Activated CD4-positive, alpha-beta T cell treated with anti-CD3 and anti-CD28 coated beads for 4 hours (primary cell): ENCODE data around the gene FAM89A.

Source experiments
- DNase-seq, 2 donors: peaks; one replicate each; pipeline ENCODE4 v3.0.0-alpha.2; 2020

Gene FAM89A

DNA sequence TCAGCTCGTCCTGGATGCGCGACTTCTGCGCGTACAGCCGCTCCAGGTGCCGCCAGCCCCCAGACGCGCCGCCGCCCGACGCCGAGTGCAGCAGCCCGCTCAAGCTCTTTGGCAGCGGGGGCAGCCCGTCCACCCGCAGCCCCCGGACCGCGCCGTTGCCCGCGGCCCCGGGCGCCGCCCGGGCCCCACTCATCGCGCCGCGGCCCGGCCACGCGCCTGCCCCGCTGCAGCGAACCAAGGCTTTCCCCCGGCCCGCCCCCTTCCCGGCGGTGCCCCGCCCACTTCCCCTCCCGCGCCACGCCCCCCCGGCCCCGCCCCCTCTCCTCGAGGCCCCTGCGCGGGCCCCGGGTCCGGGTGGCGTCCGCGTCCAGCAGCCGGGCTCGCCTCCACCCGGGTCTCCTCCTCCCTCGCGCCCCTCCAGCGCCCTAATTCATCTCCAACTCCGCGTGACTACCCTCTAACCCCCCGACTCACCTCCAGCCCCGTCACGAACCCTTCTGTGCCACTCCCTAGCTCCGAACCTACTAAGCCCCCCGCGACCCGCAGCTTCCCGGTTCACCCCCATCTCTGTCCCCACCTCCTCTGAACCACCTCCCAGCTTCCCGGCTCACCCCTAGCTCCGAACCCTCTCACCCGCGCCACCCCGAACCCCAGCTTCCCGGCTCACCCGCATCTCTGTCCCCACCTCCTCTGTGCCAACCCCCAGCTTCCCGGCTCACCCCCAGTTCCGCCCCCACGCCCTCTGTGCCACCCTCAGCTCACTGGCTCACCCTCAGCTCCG, at the start of gene FAM89A:
Gene FAM89A (minus strand): TSS at position 236 of the 781 bp plus-strand sequence. CDS start 43 bp downstream, at position 193.
- peak; percentile 73 to 79 for DNase-seq

DNA sequence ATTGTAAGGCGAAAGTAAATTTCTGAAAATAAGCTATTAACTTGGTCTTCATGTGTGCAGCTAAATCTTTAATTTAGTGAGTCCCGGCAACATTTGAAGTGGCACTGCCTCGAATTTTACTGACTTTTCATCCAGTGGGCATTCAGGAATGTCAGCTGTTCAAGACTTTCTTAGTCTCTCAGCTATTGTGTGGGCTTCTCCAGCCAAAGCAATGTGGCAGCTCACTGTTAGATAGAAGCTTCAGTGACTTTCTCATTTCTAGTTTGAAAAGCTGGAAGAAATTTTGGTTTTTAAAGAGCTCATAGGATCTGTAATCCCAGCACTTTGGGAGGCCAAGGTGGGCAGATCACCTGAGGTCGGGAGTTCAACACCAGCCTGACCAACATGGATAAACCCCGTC, 44.3 kb upstream of the FAM89A start:
- no peak for DNase-seq

DNA sequence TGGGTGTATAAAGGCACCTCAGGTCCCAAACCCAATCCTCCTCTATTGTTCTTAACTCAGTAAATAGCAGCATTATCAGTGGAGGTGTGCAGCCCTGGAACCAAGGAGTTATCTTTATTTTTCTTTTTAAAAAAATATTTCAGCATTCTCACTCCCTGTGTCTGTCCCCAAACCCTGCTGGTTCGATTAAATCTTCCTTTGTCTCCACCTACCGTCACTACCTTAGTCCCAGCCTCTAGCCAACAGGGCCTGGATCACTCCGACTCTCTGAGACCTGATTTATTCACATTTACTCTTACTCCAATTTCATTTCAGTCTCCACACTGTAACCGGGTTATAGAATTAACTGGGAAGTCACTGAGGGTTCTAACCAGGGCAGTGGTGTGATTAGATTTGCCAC, 39.1 kb upstream of the FAM89A start:
- DNase-seq, result no peak

DNA sequence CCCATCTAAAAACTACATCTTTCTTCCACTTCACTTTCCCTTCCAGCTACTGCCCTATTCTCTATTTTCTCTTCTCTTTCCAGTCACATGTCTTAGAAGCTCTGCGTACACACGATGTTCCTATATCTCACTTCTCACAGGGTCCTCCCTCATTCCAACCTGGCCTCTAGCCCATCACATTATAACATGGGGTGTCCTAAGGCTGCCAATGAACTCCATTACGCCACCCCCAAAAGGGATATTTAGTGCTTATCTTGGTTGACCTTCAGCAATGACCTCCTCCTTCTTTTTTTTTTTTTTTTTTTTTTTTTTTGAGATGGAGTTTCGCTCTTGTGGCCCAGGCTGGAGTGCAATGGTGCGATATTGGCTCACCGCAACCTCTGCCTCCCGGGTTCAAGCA, 38.2 kb upstream of the FAM89A start:
- no peak for DNase-seq

DNA sequence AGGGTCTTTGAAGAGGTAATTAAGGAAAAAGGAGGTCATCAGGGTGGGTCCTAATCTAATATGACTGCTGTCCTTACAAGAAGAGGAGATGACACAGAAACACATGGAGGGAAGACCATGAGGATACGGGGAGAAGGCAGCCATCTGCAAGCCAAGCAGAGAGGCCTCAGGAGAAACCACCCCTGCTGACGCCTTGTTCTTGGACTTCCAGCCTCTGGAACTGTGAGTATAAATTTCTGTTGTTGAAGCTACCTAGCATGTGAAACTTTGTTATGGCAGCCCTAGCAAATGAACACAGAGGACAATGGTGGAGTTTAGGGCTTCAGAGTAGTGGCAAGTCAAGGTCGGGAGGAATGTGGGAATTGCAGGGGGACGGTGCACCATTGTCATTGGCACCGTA, 36.7 kb upstream of the FAM89A start:
- DNase-seq, result no peak

DNA sequence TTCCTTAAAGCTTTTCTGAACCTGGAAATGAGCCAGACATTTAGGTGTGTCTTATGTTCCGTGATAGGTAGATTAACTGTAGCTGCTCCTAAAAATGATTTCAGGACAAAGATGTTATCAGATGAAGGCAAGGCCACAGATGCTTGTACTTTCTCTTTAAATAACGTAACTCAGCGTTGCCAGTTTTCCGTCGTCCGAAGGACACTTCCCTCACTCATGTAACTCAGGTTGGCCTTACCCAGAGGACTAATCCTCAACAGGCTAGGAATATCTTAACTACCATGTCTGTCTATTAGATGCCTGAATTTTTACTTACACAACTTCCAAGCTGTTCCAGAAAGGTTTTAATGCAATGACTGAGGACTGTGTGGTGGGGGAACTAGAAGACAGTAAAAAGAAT, 35.4 kb upstream of the FAM89A start:
- no peak for DNase-seq

DNA sequence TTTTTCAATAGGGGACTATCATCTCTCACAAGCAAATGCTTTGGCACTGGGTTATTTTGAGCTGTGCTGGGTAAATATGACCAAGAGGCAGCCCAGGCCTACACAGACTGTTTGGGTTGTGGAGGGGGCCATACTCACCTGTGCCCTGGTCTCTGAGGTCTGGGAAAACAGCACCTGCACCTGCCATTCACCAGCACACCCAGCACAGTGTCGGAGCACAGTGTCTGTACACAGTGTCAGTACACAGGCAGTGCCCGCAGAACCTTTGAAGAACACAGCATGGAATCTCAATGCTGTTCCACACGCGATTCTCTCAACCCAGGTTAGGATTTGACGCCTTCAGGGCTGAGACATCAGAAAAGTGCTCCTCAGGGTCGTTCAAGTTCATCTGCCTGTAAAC, 35.0 kb upstream of the FAM89A start:
- DNase-seq, result no peak

DNA sequence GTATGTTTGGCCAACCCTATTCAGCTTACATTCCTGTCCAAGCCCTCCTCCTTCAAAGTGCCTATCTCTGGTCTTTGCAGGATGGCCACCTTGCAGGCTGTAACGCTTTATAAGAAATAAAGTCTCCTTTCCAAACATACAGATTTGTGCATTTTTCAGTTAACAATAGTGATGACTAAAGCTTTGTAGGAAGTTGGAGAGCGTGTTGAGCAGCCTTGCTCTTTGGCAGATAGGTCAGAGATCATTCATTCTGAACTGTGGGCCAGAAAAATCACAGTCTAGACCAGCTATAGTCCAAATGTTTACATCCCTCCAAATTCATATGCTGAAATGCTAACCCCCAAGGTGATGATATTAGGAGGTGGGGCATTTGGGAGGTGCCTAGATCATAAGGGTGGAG, 34.0 kb upstream of the FAM89A start:
- DNase-seq, result no peak

DNA sequence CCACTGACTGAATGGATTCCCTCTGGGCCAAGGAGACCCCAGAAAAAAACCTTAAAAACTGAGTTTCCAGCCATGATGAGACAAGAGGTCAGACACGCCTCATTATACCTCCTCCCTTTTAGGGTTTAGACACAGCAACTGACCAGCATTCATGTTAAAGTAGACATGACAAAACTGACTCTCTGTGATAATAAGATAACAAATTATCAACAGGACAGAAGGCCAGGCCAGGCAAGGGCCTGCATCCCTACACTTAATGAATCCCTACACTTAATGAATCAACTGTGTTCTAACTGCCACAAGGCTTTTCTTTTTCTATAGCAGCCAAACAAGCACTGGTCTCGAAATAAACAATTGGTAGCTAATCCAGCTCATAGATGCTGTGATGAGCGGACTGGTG, 33.3 kb upstream of the FAM89A start:
- no peak for DNase-seq

DNA sequence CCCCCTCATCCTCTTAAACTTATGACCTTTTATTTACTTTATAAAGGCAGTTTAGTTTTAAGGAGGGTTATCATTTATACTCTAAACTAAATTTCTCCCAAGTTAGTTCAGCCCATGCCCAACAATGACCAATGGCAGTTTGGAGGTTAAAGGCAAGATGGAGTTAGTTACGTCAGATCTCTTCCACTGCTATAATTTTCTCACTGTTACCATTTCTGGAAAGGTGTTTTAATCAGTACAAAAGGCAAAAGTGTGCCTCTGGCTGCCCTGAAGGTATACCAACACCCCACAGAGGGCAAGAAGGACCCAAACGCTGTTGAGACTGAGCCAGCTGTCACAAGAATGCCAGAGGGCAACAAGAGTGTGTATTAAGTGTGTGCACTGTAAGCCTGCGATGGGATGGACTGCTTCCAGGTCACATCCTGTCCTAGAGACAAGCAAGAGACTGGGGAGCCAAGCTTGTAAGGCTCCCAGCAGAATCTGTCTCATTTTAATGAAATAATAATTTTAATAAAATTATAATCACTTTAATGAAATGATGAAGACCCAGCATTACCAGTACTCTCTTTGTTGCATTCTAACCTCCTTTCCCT, 32.5 kb upstream of the FAM89A start:
- DNase-seq, result no peak

DNA sequence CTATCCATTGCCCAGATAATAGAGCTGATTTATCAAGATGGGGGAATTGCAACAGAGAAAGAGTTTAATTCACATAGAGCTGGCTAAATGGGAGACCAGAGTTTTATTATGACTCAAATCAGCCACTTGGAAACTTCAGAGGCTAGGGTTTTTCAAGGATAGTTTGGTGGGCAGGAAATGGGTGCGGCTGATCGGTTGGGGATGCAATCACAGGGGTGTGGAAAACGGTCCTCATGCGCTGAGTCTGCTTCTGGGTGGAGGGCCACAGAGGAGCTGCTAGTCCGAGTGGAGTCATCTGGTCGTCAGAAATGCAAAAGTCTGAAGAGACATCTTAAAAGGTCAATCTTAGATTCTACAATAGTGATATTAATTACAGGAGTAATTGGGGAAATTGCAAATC, 32.0 kb upstream of the FAM89A start:
- no peak for DNase-seq

DNA sequence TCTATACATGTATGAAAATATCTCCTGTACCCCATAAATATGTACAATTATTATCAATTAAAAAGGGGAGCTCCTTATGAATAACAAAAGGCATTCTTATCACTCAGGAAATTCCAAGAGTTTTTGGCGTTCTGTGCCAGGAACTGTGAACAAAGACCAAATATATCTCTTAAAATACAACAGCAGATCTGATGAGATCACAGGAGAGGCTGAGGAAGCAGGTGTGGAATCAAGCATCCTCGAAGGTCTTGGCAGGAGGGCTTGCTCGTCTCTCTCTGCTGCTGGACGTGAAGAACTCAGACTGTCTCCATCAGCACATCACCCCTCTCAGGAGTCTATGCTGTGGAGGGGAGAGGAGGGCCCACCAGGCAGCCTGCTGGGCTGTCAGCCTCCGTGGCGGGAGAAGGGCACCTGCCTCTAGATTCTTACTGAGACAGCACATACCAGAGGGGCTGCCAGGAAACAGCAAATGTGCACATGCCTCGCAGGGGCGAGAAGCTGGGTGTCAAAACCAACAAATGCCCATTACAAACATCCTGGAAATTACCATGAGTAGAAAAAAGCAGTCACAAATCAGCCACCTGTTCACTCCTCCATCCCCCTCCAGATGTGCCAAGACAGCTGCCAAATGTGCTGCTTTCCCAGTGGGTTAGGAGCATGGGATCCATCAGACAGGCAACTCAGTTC, 30.8 kb upstream of the FAM89A start:
- DNase-seq, result no peak

DNA sequence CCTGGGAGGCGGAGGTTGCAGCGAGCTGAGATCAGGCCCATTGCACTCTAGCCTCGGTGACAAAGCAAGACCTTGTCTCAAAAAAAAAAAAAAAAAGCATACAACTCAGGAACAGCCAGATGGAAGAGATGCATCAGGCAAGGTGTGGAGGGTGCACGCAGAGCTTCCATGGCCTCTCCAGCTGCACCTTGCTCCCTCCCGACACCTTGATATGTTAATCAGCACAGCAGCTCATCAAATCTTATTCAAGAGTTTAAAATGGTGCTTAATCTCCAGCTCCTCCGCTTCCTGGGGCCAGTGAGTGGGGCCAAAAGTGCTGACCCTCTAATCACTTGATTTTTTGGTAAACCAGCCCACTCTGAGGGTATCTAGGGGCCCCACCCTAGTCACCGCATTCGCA, 29.3 kb upstream of the FAM89A start:
- DNase-seq, result no peak

DNA sequence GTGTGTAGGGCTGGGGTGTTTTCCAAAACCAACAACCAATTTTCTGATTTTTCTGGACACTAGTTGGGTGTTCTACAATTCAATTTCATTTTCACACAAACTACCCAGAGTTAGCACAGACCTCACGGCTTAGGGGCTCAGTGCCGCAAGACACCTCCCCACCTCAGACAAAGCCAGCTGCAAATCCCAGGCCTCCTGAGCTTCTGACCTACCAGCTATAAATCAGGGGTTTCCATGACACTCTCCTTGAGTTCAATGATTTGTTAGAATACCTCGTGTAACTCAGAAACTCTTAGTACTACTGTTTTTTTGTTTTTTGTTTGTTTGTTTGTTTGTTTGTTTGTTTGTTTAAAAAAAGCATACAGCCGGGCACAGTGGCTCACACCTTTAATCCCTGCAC, 28.7 kb upstream of the FAM89A start:
- DNase-seq, result no peak

DNA sequence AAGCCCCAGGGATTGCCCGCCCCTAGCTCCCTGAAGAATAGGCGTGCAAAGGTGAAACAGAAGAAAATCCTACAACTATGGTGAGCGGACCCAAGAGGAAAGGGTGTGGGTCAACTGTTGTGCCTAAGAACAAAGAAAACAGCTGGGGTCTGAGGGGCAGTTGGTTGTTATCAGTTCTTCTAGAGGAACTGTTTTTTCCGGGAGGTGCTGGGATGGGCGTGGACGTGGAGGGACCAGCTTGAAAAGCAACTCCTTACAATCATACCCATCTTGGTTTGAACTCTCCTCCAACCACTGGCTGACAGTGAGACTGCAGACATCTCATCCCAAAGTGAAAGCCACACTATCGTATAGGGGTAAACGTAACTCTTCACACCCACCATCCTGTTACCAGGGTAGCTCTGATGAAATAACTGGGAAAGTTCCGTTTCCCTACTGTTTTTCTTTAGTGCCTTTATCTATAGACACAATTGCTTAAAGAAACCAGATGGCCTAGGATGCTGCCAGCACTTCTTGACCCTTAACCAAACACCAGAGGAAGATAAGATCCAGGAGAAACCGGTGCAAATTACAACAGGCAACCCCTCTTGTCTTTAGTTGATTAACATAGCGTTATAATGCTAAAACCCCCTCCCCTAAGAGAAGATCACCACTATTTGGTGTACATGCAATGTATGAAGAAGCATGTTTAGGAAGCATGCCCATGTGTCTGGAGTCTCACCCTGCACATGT, 25.6 kb upstream of the FAM89A start:
- DNase-seq, result no peak

DNA sequence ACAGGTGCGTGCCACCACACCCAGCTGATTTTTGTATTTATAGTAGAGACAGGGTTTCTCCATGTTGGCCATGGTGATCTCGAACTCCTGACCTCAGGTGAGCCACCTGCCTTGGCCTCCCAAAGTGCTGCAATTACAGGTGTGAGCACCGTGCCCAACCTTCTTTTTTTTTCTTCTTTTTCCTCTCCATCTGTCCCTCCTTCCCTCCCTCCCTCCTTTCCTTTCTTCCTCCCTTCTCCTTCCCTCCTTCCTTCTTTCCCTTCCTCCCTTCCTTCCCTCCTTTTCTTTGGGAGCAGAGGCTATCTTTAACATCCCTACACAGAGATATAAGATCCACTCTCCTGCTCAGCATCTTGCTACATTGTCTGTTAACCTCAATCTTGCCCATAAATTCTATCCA, 24.4 kb upstream of the FAM89A start:
- DNase-seq, result no peak

DNA sequence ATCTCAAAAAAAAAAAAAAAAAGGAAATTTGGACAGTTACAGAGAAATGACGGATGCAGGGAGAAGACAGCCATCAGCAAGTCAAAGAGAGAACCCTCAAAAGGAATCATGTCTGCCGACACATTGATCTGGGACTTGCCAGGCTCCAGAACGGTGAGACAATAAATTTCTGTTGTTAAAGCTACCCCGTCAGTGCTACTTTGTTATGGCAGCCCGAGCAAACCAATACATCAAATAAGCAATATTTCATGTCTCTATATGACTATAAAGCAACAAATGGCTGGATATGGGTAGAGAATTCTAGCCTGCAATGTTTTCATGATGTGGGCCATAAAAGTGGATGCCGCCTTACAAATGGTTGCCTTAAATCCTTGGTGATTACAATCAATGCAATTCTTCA, 23.3 kb upstream of the FAM89A start:
- no peak for DNase-seq

DNA sequence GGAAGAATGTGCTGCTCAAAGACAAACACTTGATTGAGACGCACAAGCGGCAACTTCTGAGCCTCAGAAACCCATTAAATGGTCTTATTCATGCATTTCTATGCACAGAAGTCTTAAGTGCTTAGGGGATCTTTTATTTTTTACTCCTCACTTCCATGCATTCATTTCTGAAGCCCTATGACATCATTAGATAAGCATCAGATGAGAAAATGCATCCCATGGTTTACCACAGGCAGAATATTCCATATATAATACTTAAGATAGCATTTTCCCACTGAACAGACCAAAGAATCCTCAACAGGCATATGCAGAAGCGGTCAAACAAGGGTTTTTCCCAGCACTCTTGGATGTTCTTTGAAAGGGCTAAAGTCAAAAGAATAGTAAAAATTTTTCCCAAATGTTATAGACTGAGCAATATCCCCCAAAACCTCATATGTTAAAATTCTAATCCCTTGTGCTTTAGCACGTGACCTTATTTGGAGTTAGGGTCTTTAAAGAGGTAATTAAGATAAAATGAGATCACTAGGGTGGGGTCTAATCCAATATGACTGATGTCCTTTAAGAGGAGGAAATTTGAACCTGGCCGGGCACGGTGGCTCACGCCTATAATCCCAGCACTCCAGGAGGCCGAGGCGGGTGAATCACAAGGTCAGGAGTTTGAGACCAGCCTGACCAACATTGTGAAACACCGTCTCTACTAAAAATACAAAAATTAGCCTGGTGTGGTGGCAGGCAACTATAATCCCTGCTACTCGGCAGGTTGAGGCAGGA, 22.6 kb upstream of the FAM89A start:
- no peak for DNase-seq

DNA sequence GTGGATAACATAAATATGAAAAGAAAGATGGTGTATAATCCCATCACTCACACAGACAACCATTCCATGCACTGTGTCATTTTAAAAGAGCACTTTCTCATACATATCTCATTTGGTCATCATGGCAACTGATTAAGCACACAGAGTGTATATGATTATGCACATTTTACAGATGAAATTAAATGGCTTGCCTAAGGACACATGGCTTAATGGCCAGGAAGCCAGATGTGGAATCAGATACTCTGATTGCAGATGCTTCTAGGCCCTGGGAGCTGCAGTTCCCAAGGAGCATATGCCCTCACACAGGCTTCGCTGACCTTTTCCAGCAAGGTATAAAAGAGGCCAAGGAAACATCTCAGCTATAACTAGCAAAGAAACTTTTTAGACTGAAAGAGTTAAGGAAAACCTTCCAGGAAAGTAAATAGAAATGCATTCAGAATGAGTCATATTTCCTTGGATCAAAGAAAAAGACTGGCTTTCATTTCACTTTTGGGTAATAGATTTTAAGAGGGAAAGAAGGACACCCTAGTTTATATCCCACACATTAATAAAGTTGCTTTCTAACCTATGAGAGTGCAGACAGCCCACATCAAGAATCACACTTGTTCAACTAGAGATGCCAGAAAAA, 19.6 kb upstream of the FAM89A start:
- no peak for DNase-seq

DNA sequence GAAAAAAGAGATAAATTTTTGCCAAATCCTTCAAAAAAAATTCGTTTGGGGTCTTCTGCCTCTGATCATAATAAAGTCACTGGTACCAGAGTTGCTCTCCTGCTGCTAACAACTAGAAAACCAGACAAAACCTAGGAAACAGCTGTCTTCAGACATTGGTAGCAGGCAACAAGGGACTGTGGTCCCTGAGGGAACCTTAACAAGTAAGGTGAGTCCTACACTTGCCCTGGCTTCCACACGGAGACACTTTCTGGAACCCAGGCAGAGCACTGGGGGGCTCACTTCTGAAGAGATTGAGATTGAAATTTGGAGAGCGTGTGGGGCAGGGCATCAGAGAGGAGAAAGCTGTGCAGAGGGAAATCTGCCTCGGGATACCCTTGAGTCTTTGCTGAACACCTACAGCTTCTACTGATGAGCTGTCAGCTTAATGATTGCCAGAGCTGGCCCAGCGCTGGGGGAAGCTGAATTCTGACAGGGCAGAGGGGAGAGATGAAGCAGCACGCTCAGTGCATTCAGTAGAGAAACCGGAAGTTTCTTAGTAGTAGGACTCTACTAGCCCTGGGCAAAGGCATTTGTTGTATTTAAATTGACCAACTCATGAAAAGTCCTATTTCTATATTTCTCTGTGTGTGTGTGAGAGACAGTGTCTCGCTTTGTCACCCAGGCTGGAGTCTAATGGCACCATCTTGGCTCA, 18.5 kb upstream of the FAM89A start:
- no peak for DNase-seq

DNA sequence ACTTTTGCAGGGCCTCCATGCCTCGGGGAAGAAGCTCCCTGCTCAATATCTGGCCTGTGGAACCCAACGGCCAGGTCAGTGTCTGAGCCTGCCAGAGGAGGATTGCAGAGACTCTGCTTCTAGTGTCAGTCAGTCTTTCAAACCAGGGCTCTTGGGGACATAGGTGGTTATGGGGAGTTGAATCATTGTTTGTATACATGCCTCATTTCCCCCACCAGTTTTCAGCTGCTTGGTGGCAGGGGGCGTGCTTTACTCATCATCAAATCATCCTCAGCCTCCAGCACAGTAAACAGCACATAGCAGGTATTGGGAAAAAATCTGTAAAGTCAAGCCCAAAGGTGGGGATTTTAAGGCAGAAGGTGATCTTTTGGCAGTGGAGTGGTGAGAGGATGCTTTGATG, 17.4 kb upstream of the FAM89A start:
- DNase-seq, result no peak

DNA sequence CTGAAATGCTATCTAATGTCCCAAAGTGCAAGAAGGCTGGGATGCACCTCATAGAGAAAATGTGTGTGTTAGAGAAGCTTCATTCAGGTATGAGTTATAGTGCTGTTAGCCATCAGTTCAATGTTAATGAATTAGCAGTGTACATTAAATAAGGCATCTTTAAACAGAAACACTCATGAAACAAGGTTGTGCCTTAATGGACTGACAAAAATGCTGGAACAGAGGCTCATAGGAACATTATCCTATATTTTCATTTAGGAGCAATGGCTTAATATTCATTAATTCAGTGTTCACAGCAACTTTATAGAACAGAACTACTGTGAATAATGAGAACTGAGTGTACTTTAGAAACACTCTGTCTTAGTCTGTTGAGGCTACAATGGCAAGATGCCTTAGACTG, 15.2 kb upstream of the FAM89A start:
- DNase-seq, result no peak
